GM12872 (cell line): Measurements from ENCODE around the gene NAP1L2.

Source experiments
- CTCF ChIP-seq: IDR thresholded peaks from 3 replicates; pipeline ENCODE4 v1.5.1; 2011; ENCODE audit warnings: low read depth, mild to moderate bottlenecking, low read length, moderate library complexity; ENCODE audit not compliant: insufficient read depth

The NAP1L2 gene

GRCh38 chrX:73182502-73183114, 32.0 kb downstream of the NAP1L2 start:
- TF ChIP-seq CTCF, result no peak
